HL-60/S4 (cell line): ENCODE measurements around the gene SHPK.

ENCODE experiments used
- in situ Hi-C: fragments of 300-500 bp; cut with MboI; formaldehyde crosslinking; loops from 2 replicates; pipeline ENCODE4 v1.14.3; 2022; ENCODE audit warnings: low sequenced_read_pairs

SHPK gene

DNA sequence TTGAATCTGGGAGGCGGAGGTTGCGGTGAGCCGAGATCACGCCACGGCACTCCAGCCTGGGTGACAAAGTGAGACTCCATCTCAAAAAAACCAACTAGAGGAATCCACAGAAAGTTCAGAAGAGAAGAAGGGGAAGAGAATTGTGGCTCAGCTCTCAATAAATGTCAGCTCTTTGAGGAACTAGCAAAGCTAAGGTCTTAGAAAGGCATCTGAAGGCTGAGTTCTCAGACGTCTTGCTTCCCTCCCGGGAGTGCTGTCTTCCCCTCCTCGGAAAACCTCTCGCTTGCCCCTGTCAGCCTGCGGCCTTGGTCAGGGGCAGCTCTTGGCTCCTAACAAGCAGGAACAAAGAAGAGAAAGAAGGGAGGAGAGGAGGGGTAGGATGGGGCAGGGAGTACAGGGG is 5.3 kb downstream of the SHPK start:
- in situ Hi-C loops, result no loop called here

DNA sequence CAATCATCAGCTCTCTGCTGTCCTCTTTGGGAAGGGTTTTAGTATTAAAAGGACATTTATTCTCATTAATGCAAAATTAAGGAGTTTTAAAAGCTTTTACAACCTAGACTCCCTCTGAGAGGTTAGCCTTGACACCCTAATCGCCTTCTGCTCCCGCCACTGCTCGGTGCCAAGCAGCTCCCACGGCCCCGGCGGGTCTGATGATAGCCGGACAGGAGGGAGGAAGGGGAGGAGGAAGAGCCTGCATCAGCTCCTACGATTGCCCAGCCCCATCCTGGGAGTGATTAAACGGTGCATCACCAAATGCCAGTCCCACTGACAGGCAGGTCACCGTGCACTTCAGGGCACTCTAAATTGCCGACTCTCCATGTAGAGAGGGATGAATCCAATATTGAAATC is 8.3 kb downstream of the SHPK start:
- in situ Hi-C loops, result no loop called here

DNA sequence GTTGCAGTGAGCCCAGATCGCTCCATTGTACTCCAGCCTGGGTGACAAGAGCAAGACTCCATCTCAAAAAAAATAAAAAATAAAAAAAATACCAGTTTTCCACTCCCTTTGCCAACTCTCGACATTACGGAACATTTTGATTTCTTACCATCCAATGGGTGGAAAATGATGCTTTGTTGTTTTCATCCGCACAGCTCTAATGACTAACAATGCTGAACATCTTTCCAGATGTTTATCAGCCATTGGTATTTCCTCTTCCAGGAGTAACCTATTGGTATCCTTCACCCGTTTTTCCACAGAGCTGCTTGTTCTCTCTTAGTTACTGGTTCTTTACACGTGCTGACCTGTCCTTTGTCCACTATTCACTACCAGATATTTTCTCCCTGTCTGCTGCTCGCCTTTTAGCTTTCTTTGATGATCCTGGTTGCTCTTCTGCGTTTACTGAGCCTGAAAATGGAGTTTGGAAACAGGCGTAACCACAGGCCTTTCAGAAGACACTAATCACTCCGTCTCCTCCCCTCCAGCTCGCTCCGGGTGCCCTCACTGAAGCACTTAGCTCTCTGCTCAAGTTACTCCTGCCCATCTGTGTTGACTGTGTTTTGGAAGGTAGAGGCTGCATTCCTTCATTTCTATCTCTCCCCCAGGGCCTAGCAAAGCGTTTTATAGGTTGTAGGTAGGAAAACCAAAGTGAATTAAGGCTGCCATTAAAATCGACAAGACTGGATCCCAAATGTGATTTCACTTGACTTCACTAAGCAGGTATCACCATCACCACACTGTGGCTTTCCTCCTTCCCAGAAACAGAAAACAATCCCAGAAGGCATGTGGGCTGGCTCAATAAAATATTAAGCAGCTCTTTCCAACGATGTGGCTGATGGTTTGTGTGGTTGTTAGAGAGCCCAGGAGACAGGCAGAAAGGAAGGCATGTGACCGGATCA is 8.9 kb downstream of the SHPK start:
- in situ Hi-C loops, result no loop called here

- in situ Hi-C loops, result no loop called here
Observed at GRCh38 chr17:3622977-3623594, 13.0 kb downstream of the SHPK start.

DNA sequence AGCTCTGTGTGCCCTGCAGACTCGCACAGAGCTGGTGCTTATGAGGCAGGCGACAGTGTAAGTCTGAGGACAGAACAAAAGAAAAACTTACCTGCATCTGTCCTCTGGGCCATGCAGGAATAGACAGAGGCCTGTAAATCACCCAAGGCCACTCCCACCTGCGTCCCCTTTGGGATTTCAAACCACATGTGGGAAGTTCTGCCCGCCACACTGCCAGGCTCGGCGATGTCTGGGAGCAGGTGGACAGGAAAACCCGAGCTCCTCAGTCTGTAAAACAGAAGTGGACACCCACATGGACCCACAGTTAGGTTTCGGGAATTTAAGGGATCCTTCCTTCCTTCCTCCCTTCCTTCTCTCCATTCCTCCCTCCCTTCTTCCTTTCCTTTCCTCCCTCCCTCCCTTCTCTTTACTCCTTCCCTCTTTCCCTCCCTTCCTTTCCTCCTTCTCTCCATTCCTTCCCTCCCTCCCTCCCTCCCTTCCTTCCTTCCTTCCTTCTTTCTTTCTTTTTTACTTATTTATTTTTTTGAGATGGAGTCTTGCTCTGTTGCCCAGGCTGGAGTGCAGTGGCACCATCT is 14.8 kb downstream of the SHPK start:
- in situ Hi-C loops, result no loop called here

- in situ Hi-C loops, result no loop called here
Observed at GRCh38 chr17:3615160-3615870, 20.7 kb downstream of the SHPK start.

- in situ Hi-C loops, result no loop called here
Observed at GRCh38 chr17:3613124-3613523, 22.9 kb downstream of the SHPK start.

- in situ Hi-C loops, result no loop called here
Observed at GRCh38 chr17:3610523-3610922, 25.5 kb downstream of the SHPK start.

- in situ Hi-C loops, result no loop called here
Observed at GRCh38 chr17:3609689-3610088, 26.4 kb downstream of the SHPK start.

DNA sequence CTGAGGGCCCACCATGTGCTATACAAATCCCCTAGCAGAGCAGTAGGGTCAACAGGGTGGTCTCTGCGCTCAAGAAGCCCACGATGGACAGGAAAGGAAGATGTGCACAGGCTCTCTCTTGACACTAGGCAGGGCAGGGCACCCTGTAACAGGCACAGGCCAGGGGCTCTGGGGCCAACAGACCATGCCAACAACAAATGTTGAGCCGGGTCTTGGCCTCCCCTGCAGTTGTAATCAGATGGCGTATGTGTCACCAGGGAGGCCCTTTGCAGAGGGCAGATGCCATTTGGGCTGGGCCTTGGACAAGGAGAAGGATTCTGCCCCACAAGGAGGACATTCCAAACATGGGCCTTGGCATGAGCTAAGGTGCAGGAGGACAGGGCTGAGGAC is 32.2 kb downstream of the SHPK start:
- in situ Hi-C loops, result no loop called here

DNA sequence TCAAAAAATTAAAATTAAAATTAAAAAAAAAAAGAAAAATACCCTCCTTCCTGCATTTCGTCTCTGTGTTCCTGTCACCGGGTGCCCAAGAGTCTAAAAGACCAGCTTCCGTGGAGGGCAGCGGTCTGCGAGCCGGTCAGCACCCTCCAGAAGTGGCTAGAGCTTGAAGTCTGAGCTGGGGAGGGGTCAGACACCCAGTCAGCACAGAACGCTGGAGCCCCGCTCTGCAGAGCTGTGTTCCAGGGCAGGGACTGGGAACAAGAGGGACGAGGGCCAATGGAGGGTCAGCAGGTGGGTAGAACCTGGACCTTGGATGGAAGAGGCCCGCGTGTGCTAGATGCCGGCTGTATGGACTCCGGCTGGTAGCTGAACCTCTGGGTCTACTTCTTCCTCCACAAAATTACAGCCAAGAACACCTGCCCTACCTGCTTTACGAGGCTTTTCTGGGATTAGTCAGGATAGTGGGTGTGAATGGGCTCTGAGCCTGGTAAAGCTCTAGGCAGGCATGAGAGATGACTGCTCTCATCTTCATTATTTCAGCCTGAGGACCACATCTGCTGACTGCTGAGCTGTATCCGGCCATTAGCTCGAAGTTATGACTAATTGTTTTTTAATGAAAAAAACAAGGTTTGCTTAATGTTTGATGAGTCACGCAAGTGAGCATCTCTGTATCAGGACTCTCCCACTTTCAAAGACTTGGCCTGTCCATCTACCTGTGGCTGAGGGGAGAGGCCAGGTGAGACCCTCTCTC is 32.8 kb downstream of the SHPK start:
- in situ Hi-C loops, result no loop called here

DNA sequence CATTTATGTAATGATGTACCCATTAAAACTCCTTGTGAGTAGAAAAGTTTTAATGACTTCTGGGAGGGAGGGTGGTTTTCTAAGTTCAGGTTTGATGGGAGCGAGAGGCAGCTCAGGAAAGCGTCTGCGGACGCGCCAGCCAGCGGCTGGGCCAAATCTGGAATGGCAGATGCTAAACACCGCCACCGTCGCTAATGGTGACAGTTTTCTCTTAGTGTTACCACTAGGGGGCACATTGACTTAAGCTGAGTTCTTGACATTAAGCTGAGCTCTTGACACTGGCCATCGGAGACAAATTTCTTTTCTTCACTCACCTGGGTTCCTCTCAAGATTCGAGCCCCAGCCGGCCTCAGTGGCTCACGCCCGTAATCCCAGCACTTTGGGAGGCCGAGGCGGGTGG is 33.6 kb downstream of the SHPK start:
- in situ Hi-C loops, result no loop called here

DNA sequence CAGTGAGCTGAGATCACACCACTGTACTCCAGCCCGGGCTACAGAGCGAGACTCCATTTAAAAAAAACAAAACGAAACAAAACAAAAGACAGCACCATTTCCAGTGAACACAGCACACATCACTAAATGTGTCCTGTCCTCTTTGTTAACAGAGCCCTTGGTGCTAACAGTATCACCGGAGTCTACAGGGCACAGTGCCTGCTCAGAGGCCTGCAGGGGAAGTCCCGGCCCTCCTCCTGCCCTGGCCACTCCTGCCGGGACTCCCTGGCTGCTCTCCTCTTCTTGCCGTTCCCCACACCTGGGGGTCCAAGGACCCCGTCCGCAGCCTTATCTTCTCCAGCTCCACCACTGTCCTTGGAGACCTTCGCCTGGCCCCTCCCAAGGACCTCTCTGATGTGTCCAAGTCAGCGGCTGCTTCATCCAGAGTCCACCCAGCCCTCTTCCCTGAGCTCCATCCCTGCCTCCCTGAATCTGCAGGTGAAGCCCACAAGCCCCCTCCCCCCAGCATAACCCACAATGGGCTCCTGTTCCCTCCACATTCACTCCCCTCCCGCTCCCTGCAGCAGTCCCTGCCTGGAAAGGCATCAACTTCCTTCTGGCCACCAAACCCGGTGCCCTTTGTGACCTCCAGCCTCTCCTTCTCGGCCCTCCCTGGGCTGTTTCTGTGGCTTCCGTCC is 35.4 kb downstream of the SHPK start:
- in situ Hi-C loops, result no loop called here

DNA sequence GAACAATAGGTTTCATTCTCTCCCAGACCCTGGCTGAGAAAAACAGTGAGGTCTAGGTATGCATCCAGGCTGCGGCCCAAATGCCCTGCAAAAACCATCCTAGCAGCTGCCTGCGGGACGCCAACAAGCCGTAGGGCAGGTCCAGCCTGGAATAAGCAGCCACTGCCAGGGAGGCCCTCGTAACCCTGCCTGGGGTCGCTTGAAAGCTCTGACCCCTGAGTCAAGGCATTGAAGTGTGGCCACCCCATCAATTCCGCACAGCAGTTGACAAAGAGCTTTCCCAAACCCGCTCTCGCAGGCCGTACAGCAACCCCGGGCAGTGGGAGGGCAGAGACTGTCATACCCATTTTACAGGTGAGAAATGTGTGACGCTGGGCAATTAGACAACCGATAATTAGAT is 38.0 kb downstream of the SHPK start:
- in situ Hi-C loops, result no loop called here

- in situ Hi-C loops, result no loop called here
Observed at GRCh38 chr17:3596804-3597464, 39.1 kb downstream of the SHPK start.

GRCh38 chr17:3594976-3595375 is 41.1 kb downstream of the SHPK start:
- in situ Hi-C loops, result no loop called here

GRCh38 chr17:3594051-3594800 is 41.8 kb downstream of the SHPK start:
- in situ Hi-C loops, result no loop called here

DNA sequence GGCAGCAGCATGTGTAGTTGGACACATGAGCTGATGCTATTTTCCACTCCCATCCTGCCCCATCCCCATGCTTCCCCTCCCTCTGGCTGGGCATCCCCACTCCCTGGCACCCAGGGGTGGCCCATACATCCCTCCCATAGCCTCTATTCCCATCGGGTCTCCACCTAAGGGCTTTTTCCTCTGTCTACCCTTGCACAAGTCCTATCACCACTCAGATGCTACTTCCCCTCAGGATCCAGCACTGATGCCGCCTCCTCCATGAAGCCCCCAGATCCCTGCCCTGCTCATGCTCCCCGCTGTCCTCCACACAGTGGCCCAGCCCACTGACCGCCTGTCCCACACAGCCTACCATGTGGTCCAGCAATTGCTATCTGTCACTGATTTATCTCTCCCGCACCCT is 42.7 kb downstream of the SHPK start:
- in situ Hi-C loops, result no loop called here
